Fibroblast of lung (primary cell): ENCODE data around the gene DOK4.

ENCODE experiments used
- EZH2 ChIP-seq: IDR thresholded peaks from 2 replicates; pipeline ENCODE4 v1.5.1; 2012; ENCODE audit warnings: low read length, control low read depth, mild to moderate bottlenecking; ENCODE audit errors: missing control alignments
- TF ChIP-seq, protein P1 (sequence below), 2 donors: IDR thresholded peaks in 1 of 2; conservative IDR thresholded peaks in 1 of 2; 1 replicate in 1 of 2; 2 replicates in 1 of 2; pipeline ENCODE4 v1.5.1; 2011 to 2012; ENCODE audit warnings: low read length in 2 of 2, control low read depth in 1 of 2, inconsistent platforms in 1 of 2, low read depth in 1 of 2, mild to moderate bottlenecking in 1 of 2

DNA sequence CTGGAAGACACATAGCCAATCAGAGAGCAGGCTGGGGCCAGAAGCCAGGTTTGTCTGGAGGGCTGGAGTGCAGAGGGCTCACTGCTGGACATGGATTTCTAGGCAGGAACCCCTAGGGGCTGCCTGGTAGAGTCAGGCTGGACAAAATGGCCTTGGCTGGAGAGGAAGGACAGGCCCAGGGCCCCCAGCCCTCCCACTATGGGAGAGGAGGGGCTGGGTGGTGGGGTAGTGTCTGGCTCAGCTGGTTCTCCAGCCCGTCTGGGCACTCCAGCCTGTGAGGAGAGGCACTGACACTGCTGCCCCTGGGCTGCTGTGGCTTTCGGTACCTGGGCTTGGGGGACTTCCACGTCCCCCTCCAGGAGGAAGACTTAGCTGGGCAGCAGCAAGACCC is 21.7 kb upstream of the DOK4 start:
- TF ChIP-seq, protein P1, sequence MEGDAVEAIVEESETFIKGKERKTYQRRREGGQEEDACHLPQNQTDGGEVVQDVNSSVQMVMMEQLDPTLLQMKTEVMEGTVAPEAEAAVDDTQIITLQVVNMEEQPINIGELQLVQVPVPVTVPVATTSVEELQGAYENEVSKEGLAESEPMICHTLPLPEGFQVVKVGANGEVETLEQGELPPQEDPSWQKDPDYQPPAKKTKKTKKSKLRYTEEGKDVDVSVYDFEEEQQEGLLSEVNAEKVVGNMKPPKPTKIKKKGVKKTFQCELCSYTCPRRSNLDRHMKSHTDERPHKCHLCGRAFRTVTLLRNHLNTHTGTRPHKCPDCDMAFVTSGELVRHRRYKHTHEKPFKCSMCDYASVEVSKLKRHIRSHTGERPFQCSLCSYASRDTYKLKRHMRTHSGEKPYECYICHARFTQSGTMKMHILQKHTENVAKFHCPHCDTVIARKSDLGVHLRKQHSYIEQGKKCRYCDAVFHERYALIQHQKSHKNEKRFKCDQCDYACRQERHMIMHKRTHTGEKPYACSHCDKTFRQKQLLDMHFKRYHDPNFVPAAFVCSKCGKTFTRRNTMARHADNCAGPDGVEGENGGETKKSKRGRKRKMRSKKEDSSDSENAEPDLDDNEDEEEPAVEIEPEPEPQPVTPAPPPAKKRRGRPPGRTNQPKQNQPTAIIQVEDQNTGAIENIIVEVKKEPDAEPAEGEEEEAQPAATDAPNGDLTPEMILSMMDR (conservative IDR thresholded peaks at IDR 0.05 in 1 of 2, IDR thresholded peaks at IDR 0.05 in 1 of 2; ENCODE audit: low read depth in 1 of 2, low read length in 2 of 2): no peak
- TF ChIP-seq EZH2: no peak
